Hair follicle dermal papilla cell (primary cell): Measurements from ENCODE around the gene KCNG4. TPM values are rescaled to one million over a fixed set of nuclear protein-coding genes. Genes with fewer than 3 reads are reported as not detected.

Source experiments
- small RNA-seq: library from RNA; depleted of rRNA; stranded (forward); fragments of <200 nt; gene quantifications from one replicate; pipeline ENCODE3, GENCODE V24; 2012
- total RNA-seq: library from RNA; depleted of rRNA; stranded (reverse); fragments of >200 nt; gene quantifications from 2 replicates; pipeline ENCODE4 v1.2.3, GENCODE V29; 2012

The KCNG4 gene, protein sequence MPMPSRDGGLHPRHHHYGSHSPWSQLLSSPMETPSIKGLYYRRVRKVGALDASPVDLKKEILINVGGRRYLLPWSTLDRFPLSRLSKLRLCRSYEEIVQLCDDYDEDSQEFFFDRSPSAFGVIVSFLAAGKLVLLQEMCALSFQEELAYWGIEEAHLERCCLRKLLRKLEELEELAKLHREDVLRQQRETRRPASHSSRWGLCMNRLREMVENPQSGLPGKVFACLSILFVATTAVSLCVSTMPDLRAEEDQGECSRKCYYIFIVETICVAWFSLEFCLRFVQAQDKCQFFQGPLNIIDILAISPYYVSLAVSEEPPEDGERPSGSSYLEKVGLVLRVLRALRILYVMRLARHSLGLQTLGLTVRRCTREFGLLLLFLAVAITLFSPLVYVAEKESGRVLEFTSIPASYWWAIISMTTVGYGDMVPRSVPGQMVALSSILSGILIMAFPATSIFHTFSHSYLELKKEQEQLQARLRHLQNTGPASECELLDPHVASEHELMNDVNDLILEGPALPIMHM
- not detected in 2 replicates for total RNA-seq

DNA sequence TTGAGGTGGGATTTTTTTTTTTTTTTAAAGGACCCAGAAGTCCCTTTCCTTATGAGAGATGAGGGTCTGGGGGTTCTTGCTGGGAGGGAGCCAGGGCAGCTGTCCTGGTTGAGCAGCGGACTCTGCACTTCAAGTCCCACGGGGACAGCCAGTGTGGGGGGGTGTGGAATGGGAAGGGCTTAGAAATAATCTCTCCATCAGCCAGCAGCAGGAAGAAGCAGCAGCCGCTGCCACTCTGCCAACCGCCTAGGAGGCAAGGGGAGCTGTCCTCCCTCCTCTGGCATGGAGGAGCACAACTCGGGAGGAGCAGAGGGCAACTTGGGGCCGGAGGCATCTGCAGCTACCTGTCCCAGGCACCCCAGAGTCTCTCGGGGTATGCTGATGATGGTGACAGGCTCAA is at the start of gene KCNG4:
Gene KCNG4, minus strand, starts transcription at position 104 of the 400 bp plus-strand sequence. CDS start 2,527 bp downstream, outside the sequence.

DNA sequence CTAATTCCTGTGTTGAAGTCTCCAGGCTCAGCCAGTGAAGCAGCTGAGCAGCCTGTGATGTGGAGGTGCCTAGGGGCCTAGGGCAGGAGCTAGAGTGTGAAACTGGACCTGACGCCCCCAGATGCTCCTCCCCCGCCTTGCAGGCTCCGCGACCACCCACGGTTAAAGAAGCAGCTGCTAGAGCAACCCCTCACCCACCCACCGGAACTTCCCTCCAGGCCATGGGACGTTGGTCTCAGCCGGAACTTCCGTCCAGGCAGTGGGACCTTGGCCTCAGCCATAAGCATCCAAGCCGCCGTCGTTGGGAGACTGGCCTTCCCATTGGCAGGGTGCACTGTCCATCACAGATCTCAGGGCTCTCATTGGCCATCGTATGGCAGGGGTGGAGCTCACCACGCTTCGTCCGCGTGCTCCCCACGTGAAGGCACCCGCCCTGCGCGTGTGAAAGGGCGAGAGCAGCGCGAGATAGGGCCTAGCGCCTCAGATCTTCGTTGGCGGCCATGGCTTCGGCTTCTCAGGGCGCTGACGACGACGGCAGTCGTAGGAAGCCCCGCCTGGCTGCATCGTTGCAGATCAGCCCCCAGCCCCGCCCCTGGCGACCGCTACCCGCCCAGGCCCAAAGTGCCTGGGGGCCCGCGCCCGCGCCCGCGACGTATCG is 49.0 kb downstream of the KCNG4 start, which contains the start of gene ADAD2:
Gene ADAD2, plus strand, starts transcription at position 427 of the 658 bp plus-strand sequence. Its CDS starts 74 bp downstream, at position 501.

DNA sequence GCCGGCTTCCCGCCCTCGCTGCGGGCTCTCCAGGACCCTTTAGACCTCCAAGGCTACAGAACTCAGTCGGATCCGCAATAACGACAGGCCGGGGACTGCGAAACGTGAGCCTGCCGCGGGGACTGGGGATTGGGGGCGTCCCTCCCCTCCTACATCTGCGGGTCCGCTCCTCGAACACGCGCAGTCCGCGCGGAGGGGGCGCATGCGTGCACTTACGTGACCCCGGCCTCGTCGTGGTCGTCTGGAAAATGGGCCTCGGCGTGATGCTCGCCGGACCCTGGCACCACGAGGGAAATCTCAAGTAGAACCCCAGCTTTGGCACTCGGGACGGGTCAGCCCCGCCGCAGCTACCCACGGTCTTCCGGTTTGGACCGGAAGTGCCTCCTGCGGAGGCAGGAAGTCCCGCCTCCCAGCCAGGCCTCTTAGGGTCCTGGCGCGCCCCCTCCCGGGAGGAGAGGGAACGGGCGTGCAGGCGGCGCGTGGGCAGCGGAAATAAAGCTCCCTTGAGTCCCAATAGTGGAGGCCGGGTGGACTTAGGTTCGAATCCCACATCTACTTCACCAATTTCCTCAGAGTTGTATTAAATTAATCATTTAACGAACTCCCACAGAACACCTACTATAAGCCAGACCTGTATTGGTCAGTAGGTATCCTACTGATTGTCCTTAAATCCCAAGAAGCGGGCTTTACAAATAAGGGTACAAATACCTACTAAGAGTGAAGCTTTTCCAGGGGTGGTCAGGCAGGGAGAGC is 53.0 kb downstream of the KCNG4 start, which contains the start of gene TAF1C:
Gene TAF1C, minus strand, starts transcription at position 373 of the 753 bp plus-strand sequence. CDS start 2,069 bp downstream, outside the sequence.

Small RNA genes lying within 50 kb of the gene (small RNA-seq; reads per million reads assigned to genes)
- not detected for gene RNA5SP433

Other genes with a start within 250 kb of the KCNG4 start
- gene SLC38A8, start 197.2 kb downstream of the KCNG4 start, total RNA-seq = not detected in 2 replicates
- gene MBTPS1, start 123.1 kb downstream of the KCNG4 start, total RNA-seq = 127 and 153 TPM in 2 replicates
- gene HSDL1, start 94.8 kb downstream of the KCNG4 start, total RNA-seq = 13.6 and 16.7 TPM in 2 replicates
- 0.49 TPM in 1 of 2 replicates, not detected in the other for gene DNAAF1, start 94.7 kb downstream of the KCNG4 start, total RNA-seq
- 26.8 and 40.2 TPM in 2 replicates for gene TAF1C, start 53.0 kb downstream of the KCNG4 start, total RNA-seq
- gene ADAD2, start 48.9 kb downstream of the KCNG4 start, total RNA-seq = not detected in 2 replicates
- 10.4 and 15.1 TPM in 2 replicates for gene WFDC1, start 54.9 kb upstream of the KCNG4 start, total RNA-seq
- gene ATP2C2, start 128.5 kb upstream of the KCNG4 start, total RNA-seq = not detected in 2 replicates